Stimulated activated memory B cell treated with anti-CD40 and anti-IgM and Interleukin-4, amounts not matched to agents 10 μg/mL and 1 μg/mL and 100 μg/mL, for 72 hours (primary cell): ENCODE data around the gene WHAMM.

ENCODE experiments used
- ATAC-seq: fragments of 150-1000 bp; cut with Tn5 transposase; 2 replicates; pipeline ENCODE4 v1.10.0; 2021
- H3K27ac Mint-ChIP-seq: one replicate; pipeline ENCODE4 v1.8.0; 2022; ENCODE audit warnings: mild to moderate bottlenecking, mixed read lengths
- H3K27me3 Mint-ChIP-seq: one replicate; pipeline ENCODE4 v1.8.0; 2022; ENCODE audit warnings: mixed read lengths
- H3K36me3 Mint-ChIP-seq: one replicate; pipeline ENCODE4 v1.8.0; 2022; ENCODE audit warnings: mixed read lengths
- H3K4me1 Mint-ChIP-seq: one replicate; pipeline ENCODE4 v1.8.0; 2022; ENCODE audit warnings: mixed read lengths
- H3K4me3 Mint-ChIP-seq: one replicate; pipeline ENCODE4 v1.8.0; 2022; ENCODE audit warnings: mild to moderate bottlenecking, moderate library complexity, mixed read lengths
- H3K9me3 Mint-ChIP-seq: one replicate; pipeline ENCODE4 v1.8.0; 2022; ENCODE audit warnings: mixed read lengths

Gene WHAMM

GRCh38 chr15:82843566-82843965, 34.1 kb downstream of the WHAMM start:
- no peaks in the 10 kb centered on the region for H3K9me3 Mint-ChIP-seq
- H3K4me1 Mint-ChIP-seq: peaks cover 29% of the 10 kb centered on the region
- peak overlapping the region; percentile 72 for H3K27ac Mint-ChIP-seq
- H3K4me3 Mint-ChIP-seq: no peak overlapping the region
- H3K36me3 Mint-ChIP-seq: peaks cover 34% of the 10 kb centered on the region
- no peak for ATAC-seq
- no peaks in the 10 kb centered on the region for H3K27me3 Mint-ChIP-seq

DNA sequence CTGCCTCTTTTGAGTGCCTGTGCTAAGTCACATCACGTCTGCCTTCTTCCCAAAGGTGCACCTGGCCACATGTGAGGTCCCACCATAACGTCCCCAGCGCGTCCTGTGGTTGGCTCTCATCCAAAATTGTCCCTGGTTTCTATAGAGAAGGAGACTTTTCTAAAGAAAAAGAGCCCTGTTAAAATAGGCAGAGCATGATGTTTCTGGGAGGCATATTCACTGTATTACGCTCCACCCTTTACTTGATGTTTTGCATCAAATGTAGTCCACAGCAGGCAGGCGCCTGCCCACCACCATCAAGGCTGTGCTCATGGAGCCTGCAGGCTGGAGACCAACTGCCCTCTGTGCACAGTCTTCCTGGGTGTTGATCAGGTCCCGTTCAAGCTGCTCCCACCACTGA, 36.3 kb downstream of the WHAMM start:
- Mint-ChIP-seq H3K27ac (peak overlapping the region; percentile 78), H3K27me3 (no peaks in the 10 kb centered on the region), H3K9me3 (no peaks in the 10 kb centered on the region), H3K36me3 (peaks cover 31% of the 10 kb centered on the region), H3K4me1 (peaks cover 40% of the 10 kb centered on the region), H3K4me3 (no peak overlapping the region)
- ATAC-seq: no peak

- H3K4me1 Mint-ChIP-seq: peaks cover 40% of the 10 kb centered on the region
- H3K27ac Mint-ChIP-seq: no peak overlapping the region
- ATAC-seq: no peak
- H3K4me3 Mint-ChIP-seq: no peak overlapping the region
- H3K27me3 Mint-ChIP-seq: no peaks in the 10 kb centered on the region
- H3K9me3 Mint-ChIP-seq: no peaks in the 10 kb centered on the region
- H3K36me3 Mint-ChIP-seq: peaks cover 40% of the 10 kb centered on the region
Measured at GRCh38 chr15:82846621-82847020, 37.2 kb downstream of the WHAMM start.

DNA sequence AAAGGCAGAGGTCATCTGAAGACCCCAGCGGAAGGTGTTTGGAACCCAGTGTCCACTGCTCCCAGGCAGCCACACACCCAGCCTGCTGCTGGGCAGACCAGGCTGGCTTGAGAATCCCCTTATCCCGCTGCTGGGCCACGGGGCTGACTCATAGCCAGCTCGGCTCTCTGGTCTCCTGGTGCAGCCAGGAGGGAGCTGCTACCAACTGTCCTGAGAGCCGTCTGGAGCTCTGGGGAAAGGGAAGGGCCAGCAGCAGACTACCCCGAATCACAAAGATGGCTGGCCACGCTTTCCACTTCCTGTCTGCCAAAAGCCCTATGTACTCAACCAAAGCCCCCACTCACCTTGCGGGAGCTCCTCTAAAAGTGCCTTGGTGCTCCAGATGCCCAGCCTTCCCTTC, 38.3 kb downstream of the WHAMM start:
- H3K27ac Mint-ChIP-seq: no peak overlapping the region
- no peak overlapping the region for H3K4me3 Mint-ChIP-seq
- peaks cover 46% of the 10 kb centered on the region for H3K36me3 Mint-ChIP-seq
- no peaks in the 10 kb centered on the region for H3K9me3 Mint-ChIP-seq
- peaks cover 36% of the 10 kb centered on the region for H3K4me1 Mint-ChIP-seq
- H3K27me3 Mint-ChIP-seq: no peaks in the 10 kb centered on the region
- no peak for ATAC-seq

- Mint-ChIP-seq H3K36me3 (peaks cover 51% of the 10 kb centered on the region), H3K27ac (no peak overlapping the region), H3K4me1 (peaks cover 34% of the 10 kb centered on the region), H3K9me3 (no peaks in the 10 kb centered on the region), H3K4me3 (no peak overlapping the region), H3K27me3 (no peaks in the 10 kb centered on the region)
- ATAC-seq: no peak
Measured at GRCh38 chr15:82848241-82848993, 39.0 kb downstream of the WHAMM start.

DNA sequence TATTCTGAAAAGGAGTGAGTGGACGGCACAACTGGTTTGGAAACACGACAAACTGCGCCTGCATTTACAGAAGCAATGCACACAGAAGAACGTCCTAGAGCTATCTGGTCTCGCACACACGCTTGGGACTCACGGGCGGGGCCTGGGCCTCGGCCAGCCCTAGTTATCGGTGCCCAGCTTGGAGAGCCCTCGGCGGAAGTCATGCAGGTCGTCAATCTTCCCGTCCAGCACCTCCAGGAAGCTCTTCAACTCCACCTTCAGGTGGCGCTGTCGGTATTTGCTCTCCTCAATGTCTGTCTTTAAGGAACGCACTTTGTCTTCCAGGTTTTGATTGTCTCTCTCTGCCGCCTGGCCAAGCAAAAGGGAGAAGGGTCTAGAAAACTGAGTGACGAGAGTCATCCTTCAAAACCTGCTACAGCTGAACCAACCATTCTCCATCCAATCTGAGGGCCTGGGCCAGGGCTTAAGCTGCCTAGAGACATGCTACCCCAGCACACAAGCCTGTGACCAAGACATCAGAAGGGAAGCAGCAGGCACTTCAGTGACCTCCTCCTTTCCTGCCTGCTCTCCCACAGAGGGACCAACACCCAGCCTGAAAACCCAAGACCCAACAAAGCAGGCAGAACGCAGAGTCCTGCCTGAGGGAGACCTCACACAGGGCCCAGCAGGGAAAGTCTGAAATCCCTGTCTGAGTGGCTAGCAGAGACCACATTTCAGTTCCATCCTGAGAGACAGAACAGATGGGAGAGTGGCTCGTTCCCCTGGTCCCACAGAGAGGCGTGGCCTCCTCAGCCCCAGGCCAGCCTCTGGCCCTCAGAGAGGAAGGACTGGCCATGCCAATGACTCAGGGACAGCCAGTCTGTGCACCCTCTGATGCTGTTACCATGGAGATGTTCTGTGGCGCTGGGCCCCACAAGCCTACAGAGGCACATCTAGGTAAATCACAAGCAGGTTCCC, 40.4 kb downstream of the WHAMM start:
- H3K9me3 Mint-ChIP-seq: no peaks in the 10 kb centered on the region

GRCh38 chr15:82850731-82851130, 41.3 kb downstream of the WHAMM start:
- no peak overlapping the region for H3K4me3 Mint-ChIP-seq
- H3K27me3 Mint-ChIP-seq: no peaks in the 10 kb centered on the region
- H3K4me1 Mint-ChIP-seq: peaks cover 15% of the 10 kb centered on the region
- ATAC-seq: no peak
- H3K36me3 Mint-ChIP-seq: peaks cover 57% of the 10 kb centered on the region
- peak overlapping the region; percentile 32 for H3K27ac Mint-ChIP-seq
- H3K9me3 Mint-ChIP-seq: no peaks in the 10 kb centered on the region

More for the DNA sequence above, 40.4 kb downstream of the WHAMM start:
- Mint-ChIP-seq H3K27me3 (no peaks in the 10 kb centered on the region), H3K4me3 (no peak overlapping the region), H3K36me3 (peaks cover 56% of the 10 kb centered on the region), H3K4me1 (peaks cover 24% of the 10 kb centered on the region), H3K27ac (peak overlapping the region; percentile 32)
- ATAC-seq: peak; percentile 46

DNA sequence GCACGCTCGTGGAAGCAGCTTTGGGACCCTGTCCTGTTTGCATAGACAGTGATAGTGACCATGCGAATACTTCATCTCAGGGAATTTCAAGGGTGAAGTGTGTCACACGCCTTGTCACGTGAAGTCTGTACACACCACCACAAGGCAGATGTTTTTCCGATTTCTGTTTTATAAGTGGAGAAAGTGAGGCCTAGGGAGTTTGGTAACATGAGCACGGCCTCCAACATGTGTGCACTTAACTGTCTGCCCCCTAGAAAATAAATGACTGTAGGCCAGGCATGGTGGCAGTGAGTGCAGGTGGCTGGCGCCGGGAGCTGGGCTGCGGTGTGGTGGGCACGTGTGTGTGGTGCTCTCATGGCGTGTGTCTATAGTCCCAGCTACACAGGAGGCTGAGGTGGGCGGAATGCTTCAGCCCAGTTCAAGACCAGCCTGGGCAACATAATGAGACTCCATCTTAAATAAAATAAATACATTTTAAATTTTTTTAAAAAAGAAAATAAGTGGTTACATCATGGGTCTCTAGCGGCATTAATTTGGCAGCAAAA, 42.0 kb downstream of the WHAMM start:
- no peak overlapping the region for H3K27ac Mint-ChIP-seq
- H3K4me1 Mint-ChIP-seq: peaks cover 11% of the 10 kb centered on the region
- peaks cover 57% of the 10 kb centered on the region for H3K36me3 Mint-ChIP-seq
- H3K27me3 Mint-ChIP-seq: no peaks in the 10 kb centered on the region
- H3K4me3 Mint-ChIP-seq: no peak overlapping the region
- ATAC-seq: no peak
- no peaks in the 10 kb centered on the region for H3K9me3 Mint-ChIP-seq

GRCh38 chr15:82851981-82852511, 42.6 kb downstream of the WHAMM start:
- H3K36me3 Mint-ChIP-seq: peaks cover 57% of the 10 kb centered on the region
- no peaks in the 10 kb centered on the region for H3K27me3 Mint-ChIP-seq
- no peak for ATAC-seq
- no peak overlapping the region for H3K27ac Mint-ChIP-seq
- peaks cover 11% of the 10 kb centered on the region for H3K4me1 Mint-ChIP-seq
- no peaks in the 10 kb centered on the region for H3K9me3 Mint-ChIP-seq
- no peak overlapping the region for H3K4me3 Mint-ChIP-seq

GRCh38 chr15:82852941-82853561, 43.6 kb downstream of the WHAMM start:
- Mint-ChIP-seq H3K9me3 (no peaks in the 10 kb centered on the region), H3K4me3 (no peak overlapping the region), H3K27ac (no peak overlapping the region), H3K4me1 (peaks cover 11% of the 10 kb centered on the region), H3K36me3 (peaks cover 48% of the 10 kb centered on the region), H3K27me3 (no peaks in the 10 kb centered on the region)
- ATAC-seq: no peak

GRCh38 chr15:82854554-82854953, 45.1 kb downstream of the WHAMM start:
- peaks cover 57% of the 10 kb centered on the region for H3K36me3 Mint-ChIP-seq
- H3K27me3 Mint-ChIP-seq: no peaks in the 10 kb centered on the region
- H3K4me1 Mint-ChIP-seq: peaks cover 7% of the 10 kb centered on the region
- no peak overlapping the region for H3K4me3 Mint-ChIP-seq
- no peak overlapping the region for H3K27ac Mint-ChIP-seq
- ATAC-seq: peak; percentile 34
- no peaks in the 10 kb centered on the region for H3K9me3 Mint-ChIP-seq

GRCh38 chr15:82855286-82856100, 46.1 kb downstream of the WHAMM start:
- Mint-ChIP-seq H3K27ac (no peak overlapping the region), H3K27me3 (no peaks in the 10 kb centered on the region), H3K4me3 (no peak overlapping the region), H3K4me1 (no peaks in the 10 kb centered on the region), H3K9me3 (no peaks in the 10 kb centered on the region), H3K36me3 (peaks cover 57% of the 10 kb centered on the region)
- ATAC-seq: no peak

GRCh38 chr15:82856397-82857170, 47.2 kb downstream of the WHAMM start:
- Mint-ChIP-seq H3K36me3 (peaks cover 52% of the 10 kb centered on the region), H3K4me1 (no peaks in the 10 kb centered on the region), H3K4me3 (no peak overlapping the region), H3K27me3 (no peaks in the 10 kb centered on the region), H3K9me3 (no peaks in the 10 kb centered on the region), H3K27ac (no peak overlapping the region)
- no peak for ATAC-seq

DNA sequence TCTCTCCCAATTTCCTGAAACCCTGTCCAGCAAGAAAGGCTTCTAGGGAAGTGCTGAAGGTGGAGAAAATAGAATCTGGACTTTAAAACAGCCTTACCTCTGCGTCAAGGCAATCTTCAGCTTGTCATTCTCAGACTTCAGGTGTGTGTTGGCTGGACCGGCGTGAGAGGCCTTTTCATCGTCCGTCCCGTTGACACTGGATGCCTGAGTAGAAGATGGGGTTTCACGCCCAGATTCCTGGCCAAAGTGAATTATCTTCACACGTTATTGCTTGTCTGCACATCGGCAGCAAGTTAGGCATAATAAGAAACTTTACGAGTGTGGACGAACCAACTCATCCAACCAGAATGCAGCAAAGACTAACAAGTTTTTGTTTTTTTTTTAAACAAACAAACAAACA, 49.5 kb downstream of the WHAMM start:
- no peak for ATAC-seq
- no peaks in the 10 kb centered on the region for H3K4me1 Mint-ChIP-seq
- no peak overlapping the region for H3K4me3 Mint-ChIP-seq
- H3K36me3 Mint-ChIP-seq: peaks cover 46% of the 10 kb centered on the region
- no peaks in the 10 kb centered on the region for H3K9me3 Mint-ChIP-seq
- no peak overlapping the region for H3K27ac Mint-ChIP-seq
- no peaks in the 10 kb centered on the region for H3K27me3 Mint-ChIP-seq
